ENCODE results near the gene POR.

- TF ChIP-seq, protein P1, sequence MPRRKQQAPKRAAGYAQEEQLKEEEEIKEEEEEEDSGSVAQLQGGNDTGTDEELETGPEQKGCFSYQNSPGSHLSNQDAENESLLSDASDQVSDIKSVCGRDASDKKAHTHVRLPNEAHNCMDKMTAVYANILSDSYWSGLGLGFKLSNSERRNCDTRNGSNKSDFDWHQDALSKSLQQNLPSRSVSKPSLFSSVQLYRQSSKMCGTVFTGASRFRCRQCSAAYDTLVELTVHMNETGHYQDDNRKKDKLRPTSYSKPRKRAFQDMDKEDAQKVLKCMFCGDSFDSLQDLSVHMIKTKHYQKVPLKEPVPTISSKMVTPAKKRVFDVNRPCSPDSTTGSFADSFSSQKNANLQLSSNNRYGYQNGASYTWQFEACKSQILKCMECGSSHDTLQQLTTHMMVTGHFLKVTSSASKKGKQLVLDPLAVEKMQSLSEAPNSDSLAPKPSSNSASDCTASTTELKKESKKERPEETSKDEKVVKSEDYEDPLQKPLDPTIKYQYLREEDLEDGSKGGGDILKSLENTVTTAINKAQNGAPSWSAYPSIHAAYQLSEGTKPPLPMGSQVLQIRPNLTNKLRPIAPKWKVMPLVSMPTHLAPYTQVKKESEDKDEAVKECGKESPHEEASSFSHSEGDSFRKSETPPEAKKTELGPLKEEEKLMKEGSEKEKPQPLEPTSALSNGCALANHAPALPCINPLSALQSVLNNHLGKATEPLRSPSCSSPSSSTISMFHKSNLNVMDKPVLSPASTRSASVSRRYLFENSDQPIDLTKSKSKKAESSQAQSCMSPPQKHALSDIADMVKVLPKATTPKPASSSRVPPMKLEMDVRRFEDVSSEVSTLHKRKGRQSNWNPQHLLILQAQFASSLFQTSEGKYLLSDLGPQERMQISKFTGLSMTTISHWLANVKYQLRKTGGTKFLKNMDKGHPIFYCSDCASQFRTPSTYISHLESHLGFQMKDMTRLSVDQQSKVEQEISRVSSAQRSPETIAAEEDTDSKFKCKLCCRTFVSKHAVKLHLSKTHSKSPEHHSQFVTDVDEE (CRISPR knock-in tag; IDR thresholded peaks at IDR 0.05), result no peak
- no peak for TF ChIP-seq SNAI2 (CRISPR knock-in tag; IDR thresholded peaks at IDR 0.05)
- no peak for TF ChIP-seq PATZ1 (CRISPR knock-in tag; IDR thresholded peaks at IDR 0.05; ENCODE audit: borderline replicate concordance)
- no peak for TF ChIP-seq ARNTL (CRISPR knock-in tag; IDR thresholded peaks at IDR 0.05; ENCODE audit: borderline replicate concordance, low read depth)
- TF ChIP-seq ZC3H10 (CRISPR knock-in tag; IDR thresholded peaks at IDR 0.05), result no peak
- TF ChIP-seq TCF4 (CRISPR knock-in tag; IDR thresholded peaks at IDR 0.05; ENCODE audit: borderline replicate concordance), result no peak
- no peak for TF ChIP-seq PPARA (CRISPR knock-in tag; IDR thresholded peaks at IDR 0.05; ENCODE audit: borderline replicate concordance)
- no peak for TF ChIP-seq BACH2 (CRISPR knock-in tag; IDR thresholded peaks at IDR 0.05; ENCODE audit: borderline replicate concordance)
- TF ChIP-seq, protein P2, sequence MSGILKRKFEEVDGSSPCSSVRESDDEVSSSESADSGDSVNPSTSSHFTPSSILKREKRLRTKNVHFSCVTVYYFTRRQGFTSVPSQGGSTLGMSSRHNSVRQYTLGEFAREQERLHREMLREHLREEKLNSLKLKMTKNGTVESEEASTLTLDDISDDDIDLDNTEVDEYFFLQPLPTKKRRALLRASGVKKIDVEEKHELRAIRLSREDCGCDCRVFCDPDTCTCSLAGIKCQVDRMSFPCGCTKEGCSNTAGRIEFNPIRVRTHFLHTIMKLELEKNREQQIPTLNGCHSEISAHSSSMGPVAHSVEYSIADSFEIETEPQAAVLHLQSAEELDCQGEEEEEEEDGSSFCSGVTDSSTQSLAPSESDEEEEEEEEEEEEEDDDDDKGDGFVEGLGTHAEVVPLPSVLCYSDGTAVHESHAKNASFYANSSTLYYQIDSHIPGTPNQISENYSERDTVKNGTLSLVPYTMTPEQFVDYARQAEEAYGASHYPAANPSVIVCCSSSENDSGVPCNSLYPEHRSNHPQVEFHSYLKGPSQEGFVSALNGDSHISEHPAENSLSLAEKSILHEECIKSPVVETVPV (CRISPR knock-in tag; IDR thresholded peaks at IDR 0.05), result no peak
Observed at GRCh38 chr7:76002139-76002538, 87.2 kb downstream of the POR start.
